ENCODE measurements around the gene SERINC4.
A peak's percentile ranks its signal among the peaks of the same experiment; 100 is the strongest.
"Not testable (repeated sequence)": the region's sequence is repeated elsewhere in the genome, so short reads cannot be mapped to it uniquely, and the experiment has no call there.

The SERINC4 gene

DNA sequence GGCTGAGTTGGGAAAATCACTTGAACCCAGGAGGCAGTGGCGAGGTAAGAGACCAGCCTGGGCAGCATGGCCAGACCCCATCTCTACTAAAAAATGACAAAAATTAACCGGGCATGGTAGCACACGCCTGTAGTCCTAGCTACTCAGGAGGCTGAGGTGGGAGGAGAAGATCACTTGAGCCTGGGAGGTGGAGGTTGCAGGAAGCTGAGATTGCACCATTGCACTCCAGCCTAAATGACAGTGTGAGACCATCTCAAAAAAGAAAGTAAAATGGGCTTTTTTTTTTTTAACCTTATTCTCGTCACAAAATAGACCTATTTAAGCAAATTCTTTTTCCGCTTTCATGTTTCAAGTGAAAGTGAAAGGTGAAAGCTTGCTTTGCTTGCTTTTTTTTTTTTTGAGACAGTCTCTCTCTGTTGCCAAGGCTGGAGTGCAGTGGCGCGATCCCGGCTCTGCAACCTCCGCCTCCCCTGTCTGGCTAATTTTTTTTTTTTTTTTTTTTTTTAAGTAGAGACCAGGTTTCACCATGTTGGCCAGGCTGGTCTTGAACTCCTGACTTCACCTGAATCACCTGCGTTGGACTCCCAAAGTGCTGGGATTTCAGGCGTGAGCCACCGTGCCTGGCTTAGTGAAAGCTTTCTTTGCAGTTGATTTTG, 50.2 kb downstream of the SERINC4 start:
- DNase-seq (ENCODE audit: low read depth in 2 of 2), result no peak

DNA sequence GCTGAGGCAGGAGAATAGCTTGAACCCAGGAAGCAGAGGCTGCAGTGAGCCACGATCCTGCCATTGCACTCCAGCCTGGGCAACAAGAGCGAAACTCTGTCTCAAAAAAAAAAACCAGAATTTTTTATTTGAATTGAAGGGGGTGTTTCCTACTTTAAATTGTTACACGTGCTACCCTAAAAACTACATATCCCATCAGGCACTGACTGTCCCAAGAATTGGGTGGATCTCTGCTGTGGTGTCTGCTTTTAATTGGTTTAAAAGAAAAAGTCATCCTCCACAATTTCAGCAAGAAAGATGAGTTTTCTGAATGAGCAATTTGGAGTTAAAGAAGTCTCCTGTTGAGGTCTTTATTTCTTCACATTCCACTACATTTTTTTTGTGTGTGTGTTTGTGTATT, 51.6 kb downstream of the SERINC4 start:
- no peak for DNase-seq (ENCODE audit: low read depth in 2 of 2)

DNA sequence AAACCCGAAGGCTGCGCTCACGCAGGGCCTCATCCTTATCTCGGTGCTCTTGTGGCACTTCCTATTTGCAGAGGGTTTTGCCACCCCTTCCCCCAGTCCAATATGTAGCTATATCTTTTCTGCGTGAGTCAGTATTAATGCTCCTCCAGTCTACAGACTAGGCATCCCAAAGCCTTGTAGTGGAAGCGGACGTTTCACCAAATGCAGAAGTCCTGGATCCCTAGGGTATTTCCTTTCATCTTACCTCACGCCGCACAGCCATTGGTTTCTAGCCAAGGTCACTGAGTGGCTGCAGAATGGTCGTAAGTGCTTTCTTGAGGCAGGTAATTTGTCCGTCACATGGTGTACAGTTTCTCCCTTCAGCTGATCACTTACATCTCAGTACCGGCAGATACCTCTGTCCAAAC, 53.1 kb downstream of the SERINC4 start:
- DNase-seq (ENCODE audit: low read depth in 2 of 2), result not testable (repeated sequence)

DNA sequence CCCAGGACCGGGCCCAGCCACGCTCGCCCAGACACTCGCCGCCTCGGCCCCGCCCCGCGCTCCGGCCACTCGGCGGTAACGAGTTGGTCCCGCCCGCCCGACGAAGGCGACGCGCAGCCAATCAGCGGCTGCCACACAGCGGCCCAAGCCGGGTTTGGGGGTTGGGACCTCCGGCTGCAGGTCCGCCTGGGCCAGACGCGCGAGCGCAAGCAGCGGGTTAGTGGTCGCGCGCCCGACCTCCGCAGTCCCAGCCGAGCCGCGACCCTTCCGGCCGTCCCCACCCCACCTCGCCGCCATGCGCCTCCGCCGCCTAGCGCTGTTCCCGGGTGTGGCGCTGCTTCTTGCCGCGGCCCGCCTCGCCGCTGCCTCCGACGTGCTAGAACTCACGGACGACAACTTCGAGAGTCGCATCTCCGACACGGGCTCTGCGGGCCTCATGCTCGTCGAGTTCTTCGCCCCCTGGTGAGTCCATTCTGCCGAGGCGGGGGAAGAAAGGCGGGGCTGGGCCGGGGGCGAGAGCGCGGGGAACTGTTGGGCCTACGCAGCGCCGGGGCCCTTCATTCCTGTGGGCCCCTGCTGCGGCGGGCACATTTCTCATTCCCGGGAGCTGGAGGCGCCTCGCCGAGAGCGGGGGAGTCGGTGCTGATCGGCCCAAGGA, 53.6 kb downstream of the SERINC4 start, which contains the start of gene PDIA3:
PDIA3 (plus strand) TSS at position 194 of the 658 bp plus-strand sequence; CDS start at position 296, 102 bp downstream.
- DNase-seq (ENCODE audit: low read depth in 2 of 2), result peak; percentile 69 to 76
